ENCODE results near the gene MYO1G.
"Not testable (repeated sequence)": the region's sequence is repeated elsewhere in the genome, so short reads cannot be mapped to it uniquely, and the experiment has no call there.

Gene MYO1G

DNA sequence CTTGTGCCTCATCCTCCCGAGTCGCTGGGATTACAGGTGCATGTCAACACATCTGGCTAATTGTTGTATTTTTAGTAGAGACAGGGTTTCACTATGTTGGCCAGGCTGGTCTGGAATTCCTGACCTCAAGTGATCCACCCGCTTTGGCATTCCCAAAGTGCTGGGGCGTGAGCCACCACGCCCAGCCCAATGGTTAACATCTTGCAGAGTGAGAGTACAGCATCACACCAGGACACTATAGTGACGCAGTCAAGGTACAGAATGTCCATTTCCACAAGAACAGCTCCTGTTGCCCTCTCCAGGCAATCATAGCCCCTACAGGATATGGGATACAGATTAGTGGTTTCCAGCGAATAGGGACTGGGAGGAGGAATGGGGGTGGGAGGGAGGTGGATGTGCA, 34.0 kb downstream of the MYO1G start:
- no peak for DNase-seq (ENCODE audit: low read depth in 2 of 3, low spot score in 2 of 3)

DNA sequence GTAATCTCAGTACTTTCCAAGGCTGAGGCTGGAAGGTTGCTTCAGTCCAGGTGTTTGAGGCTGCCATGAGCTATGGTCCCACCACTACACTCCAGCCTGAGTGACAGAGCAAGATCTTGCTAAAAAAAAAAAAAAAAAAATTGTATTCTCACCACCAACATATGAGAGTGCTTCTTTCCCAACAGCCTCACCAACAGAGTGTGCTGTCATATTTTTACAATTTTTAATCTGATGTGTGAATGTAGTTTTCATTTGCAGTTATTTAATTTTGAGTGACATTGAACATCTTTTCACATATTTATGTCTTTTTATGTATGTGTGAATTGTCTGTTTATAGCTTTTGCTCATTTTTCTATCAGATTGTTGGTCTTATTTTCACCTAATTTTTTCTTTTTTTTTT, 35.2 kb downstream of the MYO1G start:
- no peak for DNase-seq (ENCODE audit: low read depth in 2 of 3, low spot score in 2 of 3)

DNA sequence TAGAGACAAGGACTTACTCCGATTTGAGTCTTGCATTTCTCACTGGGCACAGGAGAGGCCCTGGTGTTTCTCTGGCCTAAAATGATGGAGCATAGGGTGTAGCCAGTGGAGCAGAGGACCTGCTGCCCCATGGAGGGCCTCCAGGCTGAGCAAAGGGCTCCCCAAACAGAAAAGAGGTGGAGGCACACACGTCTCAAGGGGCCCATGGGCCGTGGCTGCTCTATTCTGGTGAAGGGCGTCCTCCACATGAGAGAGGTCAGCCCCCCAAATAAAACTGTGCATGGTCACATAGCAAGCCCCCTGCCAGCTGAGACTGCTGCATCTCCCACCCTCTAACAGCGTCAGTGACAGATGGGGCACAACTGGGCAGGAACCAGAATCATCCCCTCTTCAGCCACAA, 41.4 kb downstream of the MYO1G start:
- DNase-seq (ENCODE audit: low read depth in 2 of 3, low spot score in 2 of 3) = no peak

DNA sequence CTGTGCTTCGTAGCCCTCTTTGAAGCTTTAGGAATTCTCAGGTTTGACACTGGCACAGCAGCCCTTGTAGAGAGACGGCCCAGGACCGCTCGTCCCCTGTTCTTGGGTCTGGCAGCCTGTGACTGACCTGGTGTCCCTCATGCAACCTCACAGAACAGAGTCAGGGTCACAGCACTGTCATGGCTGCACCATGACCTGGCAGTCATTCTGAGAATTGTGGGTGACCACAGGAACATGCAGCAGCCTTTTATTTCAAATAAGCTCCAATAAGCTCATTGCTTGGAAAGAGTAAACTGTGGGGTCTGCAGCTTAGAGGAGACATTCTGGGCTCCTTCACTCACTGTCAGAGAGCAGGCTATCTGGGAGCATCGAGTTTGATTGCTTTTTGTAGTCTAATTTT, 42.5 kb downstream of the MYO1G start:
- DNase-seq (ENCODE audit: low read depth in 2 of 3, low spot score in 2 of 3) = no peak

GRCh38 chr7:44935583-44935982, 43.2 kb downstream of the MYO1G start:
- DNase-seq (ENCODE audit: low read depth in 2 of 3, low spot score in 2 of 3) = no peak

- DNase-seq (ENCODE audit: low read depth in 2 of 3, low spot score in 2 of 3) = no peak
Measured at GRCh38 chr7:44935016-44935415, 43.8 kb downstream of the MYO1G start.

DNA sequence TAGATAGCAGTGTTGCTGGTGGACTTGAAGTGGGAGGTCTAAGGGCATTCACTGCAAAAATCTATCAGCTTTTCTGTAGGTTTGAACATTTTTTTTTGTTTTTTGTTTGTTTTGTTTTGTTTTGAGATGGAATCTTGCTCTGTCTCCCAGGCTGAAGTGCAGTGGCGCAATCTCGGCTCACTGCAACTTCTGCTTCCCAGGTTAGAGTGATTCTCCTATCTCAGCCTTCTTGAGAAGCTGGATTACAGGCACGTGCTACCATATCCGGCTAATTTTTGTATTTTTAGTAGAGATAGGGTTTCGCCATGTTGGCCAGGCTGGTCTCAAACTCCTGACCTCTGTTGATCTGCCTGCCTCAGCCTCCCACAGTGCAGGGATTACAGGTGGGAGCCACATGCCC, 44.3 kb downstream of the MYO1G start:
- not testable (repeated sequence) for DNase-seq (ENCODE audit: low read depth in 2 of 3, low spot score in 2 of 3)

- DNase-seq (ENCODE audit: low read depth in 2 of 3, low spot score in 2 of 3) = no peak
Measured at GRCh38 chr7:44930921-44931320, 47.9 kb downstream of the MYO1G start.

GRCh38 chr7:44922351-44922694, 56.5 kb downstream of the MYO1G start:
- no peak for DNase-seq (ENCODE audit: low read depth in 2 of 3, low spot score in 2 of 3)

DNA sequence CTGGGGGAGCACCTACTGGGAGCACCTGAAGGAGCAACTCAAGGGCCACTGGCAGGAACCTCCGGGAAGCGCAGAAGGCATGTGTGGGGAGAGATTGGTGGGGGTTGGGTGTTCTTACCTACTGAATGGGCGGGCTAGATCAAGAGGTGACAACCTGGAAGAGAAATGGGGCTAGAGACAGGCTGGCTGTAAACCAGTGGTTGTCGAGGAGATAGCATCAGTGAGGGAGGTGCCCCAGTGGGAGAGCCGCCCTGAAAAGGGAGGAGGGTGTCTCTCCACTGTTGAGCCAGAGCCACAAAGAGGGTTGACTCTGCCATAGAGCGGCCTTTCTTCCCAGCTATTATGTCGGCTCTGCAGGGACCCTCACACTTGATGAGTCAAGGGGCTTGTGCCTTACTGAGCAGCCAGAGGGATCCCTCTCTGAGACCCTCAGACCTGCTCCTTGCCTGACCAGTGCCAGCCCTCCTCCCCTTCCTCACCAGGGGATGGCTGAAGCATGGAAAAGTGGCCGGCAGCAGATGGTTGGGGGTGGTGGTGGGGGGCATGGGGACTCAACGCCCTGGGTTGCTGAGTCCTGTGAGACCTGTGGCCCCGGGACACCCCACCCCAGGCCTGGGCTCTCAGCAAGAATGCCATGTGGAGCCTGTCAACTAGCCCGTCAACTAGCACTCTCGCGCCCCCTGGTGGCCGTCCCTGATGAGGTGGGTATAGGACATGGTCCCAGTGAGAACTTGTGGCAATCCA, 57.0 kb downstream of the MYO1G start:
- DNase-seq (ENCODE audit: low read depth in 2 of 3, low spot score in 2 of 3) = peak; percentile 78 to 100 (median 99)

DNA sequence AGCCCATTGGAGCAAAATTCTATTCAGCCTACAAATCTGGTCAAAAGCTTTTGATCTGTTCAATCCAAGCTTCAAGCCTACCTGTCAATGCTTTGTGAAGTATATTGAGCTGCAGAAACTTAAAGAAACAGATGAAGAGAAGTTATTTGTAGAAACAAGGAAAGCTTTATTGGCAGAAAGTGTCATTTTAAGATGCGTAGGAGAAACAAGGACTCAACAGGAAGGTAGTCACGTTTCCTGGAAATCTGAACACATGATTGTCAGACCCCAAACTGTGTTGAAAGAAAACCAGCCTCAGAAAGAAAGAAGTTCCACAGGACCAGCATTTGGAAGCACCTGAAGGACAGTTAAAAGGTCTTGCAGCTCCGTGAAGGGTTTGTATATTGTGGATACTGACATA, 58.7 kb downstream of the MYO1G start:
- DNase-seq (ENCODE audit: low read depth in 2 of 3, low spot score in 2 of 3) = no peak

GRCh38 chr7:44918029-44918428, 60.8 kb downstream of the MYO1G start:
- no peak for DNase-seq (ENCODE audit: low read depth in 2 of 3, low spot score in 2 of 3)

GRCh38 chr7:44917465-44917864, 61.4 kb downstream of the MYO1G start:
- no peak for DNase-seq (ENCODE audit: low read depth in 2 of 3, low spot score in 2 of 3)

- DNase-seq (ENCODE audit: low read depth in 2 of 3, low spot score in 2 of 3) = peak in 2 of 3 experiments; percentile 32 to 36
Measured at GRCh38 chr7:44914992-44915607, 63.7 kb downstream of the MYO1G start.

DNA sequence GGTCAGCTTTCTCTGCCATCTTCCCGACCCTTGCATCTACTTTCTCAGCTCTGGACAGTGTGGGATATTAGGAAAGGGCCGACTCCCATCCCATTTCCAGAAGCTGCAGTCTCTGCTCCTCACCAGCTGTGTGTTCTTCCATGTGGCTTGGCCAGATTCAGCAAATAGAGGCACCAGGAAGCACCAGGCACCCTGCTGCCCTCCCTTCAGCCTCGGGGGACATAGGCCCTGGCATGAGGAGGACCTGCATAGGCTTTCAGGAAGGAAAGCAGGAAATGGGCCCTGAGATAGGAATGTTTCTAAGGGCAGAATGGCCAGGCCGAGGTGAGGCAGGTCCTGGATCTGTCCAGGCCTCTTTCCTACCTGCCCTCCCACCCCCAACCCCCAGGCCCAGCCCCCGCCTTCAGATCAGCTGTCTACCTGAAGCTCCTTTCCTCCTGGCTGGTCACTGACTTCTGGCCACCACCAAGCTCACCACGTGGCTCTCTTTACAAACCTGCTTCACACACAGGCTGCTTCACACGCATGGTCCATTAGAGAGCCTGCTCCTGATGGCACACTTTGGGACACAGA, 66.0 kb downstream of the MYO1G start:
- DNase-seq (ENCODE audit: low read depth in 2 of 3, low spot score in 2 of 3) = no peak
